Skeletal muscle tissue (tissue), 4 donors: Measurements from ENCODE around the gene ZDBF2. TPM values are rescaled to one million over a fixed set of nuclear protein-coding genes. Genes with fewer than 3 reads are reported as not detected.
"Not testable (repeated sequence)": the region's sequence is repeated elsewhere in the genome, so short reads cannot be mapped to it uniquely, and the experiment has no call there.

Source experiments
- H3K27ac ChIP-seq: one replicate; pipeline ENCODE4 v1.7.0; 2013; ENCODE audit warnings: mild to moderate bottlenecking, low read depth, low read length, inconsistent platforms
- H3K27me3 ChIP-seq, 3 donors: one replicate each; pipeline ENCODE4 v1.7.0; 2013; ENCODE audit warnings: low read length in 3 of 3; ENCODE audit not compliant: control insufficient read depth in 3 of 3, insufficient read depth in 3 of 3
- H3K36me3 ChIP-seq, 3 donors: one replicate each; pipeline ENCODE4 v1.7.0; 2013; ENCODE audit warnings: low read length in 3 of 3; ENCODE audit not compliant: control insufficient read depth in 3 of 3, insufficient read depth in 3 of 3
- H3K4me1 ChIP-seq, 3 donors: one replicate each; pipeline ENCODE4 v1.7.0; 2013; ENCODE audit warnings: low read length in 3 of 3, mild to moderate bottlenecking in 3 of 3; ENCODE audit not compliant: control insufficient read depth in 3 of 3, insufficient read depth in 3 of 3
- H3K4me3 ChIP-seq, 3 donors: one replicate each; pipeline ENCODE4 v1.7.0; 2013; ENCODE audit warnings: low read length in 3 of 3
- H3K9ac ChIP-seq, 3 donors: one replicate each; pipeline ENCODE4 v1.7.0; 2013; ENCODE audit warnings: low read length in 3 of 3, mild to moderate bottlenecking in 3 of 3, moderate library complexity in 2 of 3, low read depth in 1 of 3
- H3K9me3 ChIP-seq, 3 donors: one replicate each; pipeline ENCODE4 v1.7.0; 2013; ENCODE audit warnings: low read length in 3 of 3; ENCODE audit not compliant: control insufficient read depth in 3 of 3
- total RNA-seq: library from RNA; depleted of rRNA; stranded (reverse); fragments of >200 nt; gene quantifications from one replicate; pipeline ENCODE4 v1.2.3, GENCODE V29; 2014
- donor health status: Osteomylitis.

The ZDBF2 gene
- 12.0 TPM for total RNA-seq

DNA sequence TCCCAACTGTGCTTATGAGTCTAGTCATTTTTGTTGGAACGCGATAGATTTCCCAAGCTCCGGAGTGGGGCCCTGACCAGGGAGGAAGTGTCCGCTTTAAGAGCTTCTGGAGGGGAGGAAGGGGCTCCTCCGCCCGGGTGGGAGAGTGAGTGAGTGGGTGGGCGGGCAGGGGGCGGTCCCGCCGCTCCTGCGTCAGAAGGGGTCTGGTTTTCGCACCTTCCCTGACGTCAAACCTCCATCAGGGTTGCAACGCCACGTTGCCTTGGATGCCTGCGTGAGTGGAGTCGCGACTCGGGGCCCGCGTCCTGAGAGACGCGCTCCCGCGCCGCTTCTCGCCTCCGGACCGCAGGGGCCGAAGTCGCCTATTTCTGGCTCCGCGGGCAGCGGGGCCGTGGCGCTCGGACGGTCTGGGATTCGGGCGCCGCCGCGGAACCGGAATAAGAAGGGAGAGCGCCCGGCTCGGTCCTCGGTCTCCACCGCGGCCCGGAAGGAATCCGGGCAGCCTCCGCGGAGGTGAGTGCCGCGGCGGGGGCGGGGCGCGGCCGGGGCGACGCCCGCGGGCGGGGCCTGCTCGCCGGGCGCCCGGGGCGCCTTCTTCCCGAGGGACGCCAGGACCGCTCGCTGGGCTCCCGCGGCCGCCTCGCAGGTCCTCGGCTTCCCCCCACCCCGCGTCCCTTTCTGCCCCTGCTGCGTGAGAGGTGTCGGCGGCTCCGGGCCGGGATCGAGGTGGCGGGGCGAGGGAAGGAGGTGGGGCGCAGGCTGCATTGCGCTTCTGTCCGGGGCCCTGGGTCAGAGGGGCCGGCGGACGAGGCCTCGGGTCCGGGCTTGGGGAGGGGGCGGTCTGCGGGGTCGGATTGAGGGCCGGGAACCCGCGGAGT is at the start of gene ZDBF2:
ZDBF2 (plus strand) TSS at position 230 of the 878 bp plus-strand sequence. CDS start 7,187 bp downstream, outside the sequence.
- H3K36me3 ChIP-seq = no peaks in the 10 kb centered on the region
- peaks cover 14 to 33% (median 24%) of the 10 kb centered on the region in 3 donors for H3K27me3 ChIP-seq
- H3K9ac ChIP-seq = peak within 1 kb of the TSS; percentile 66 to 85 (median 79)
- H3K27ac ChIP-seq = peak within 1 kb of the TSS; percentile 64
- peak within 1 kb of the TSS; percentile 65 to 74 (median 66) for H3K4me3 ChIP-seq
- H3K4me1 ChIP-seq = no peaks in the 10 kb centered on the region
- H3K9me3 ChIP-seq = no peaks in the 10 kb centered on the region

DNA sequence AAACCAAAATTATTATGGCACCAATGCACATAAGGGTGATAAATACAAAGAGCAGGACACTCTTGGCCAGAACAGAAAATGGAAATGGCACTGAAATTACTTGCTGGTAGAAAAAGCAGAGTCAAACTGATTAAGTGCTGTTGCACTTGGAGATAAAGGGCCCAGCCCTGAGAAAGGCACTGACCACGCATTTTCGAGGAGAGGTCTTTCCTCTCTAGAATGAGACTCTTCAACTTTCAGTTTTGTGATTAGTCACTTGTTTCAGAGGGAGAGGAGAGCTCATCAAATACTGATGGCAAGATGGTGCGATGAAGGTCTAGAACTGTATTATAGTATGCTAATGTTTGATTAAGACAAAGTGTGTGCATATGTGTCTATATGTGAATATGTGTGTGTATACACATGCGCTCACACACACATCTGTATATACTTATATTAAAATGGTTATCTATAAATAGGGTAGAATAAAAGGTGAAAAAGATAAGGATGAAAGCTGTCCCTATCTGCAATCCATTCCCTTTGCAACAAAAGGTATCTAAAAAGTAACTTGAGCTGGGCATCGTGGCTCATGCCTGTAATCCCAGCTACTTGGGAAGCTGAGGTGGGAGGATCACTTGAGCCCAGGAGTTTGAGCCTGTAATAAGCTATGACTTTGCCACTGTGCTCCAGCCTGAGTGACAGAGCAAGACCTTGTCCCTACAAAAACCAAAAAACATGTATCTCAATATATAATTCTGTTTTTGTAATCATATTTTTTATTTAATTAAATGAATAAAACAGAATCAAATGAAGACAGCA is 48.8 kb upstream of the ZDBF2 start:
- H3K27me3 ChIP-seq = no peaks in the 10 kb centered on the region
- no peaks in the 10 kb centered on the region for H3K36me3 ChIP-seq
- H3K4me3 ChIP-seq = no peak overlapping the region
- H3K27ac ChIP-seq = no peak overlapping the region
- no peak overlapping the region for H3K9ac ChIP-seq
- H3K4me1 ChIP-seq = no peaks in the 10 kb centered on the region
- no peaks in the 10 kb centered on the region for H3K9me3 ChIP-seq

DNA sequence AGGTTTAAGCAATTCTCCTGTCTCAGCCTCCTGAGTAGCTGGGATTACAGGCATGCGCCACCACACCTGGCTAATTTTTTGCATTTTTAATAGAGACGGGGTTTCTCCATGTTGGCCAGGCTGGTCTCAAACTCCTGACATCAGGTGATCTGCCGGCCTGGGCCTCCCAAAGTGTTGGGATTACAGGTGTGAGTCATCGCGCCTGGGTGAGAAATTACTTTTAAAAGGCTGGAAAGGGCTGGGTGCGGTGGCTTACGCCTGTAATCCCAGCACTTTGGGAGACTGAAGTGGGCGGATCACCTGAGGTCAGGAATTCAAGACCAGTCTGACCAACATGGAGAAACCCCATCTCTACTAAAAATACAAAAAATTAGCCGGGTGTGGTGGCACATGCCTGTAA is 45.8 kb upstream of the ZDBF2 start:
- not testable (repeated sequence) for H3K36me3 ChIP-seq, H3K9ac ChIP-seq, H3K27me3 ChIP-seq, H3K4me1 ChIP-seq, H3K4me3 ChIP-seq, H3K27ac ChIP-seq, H3K9me3 ChIP-seq

DNA sequence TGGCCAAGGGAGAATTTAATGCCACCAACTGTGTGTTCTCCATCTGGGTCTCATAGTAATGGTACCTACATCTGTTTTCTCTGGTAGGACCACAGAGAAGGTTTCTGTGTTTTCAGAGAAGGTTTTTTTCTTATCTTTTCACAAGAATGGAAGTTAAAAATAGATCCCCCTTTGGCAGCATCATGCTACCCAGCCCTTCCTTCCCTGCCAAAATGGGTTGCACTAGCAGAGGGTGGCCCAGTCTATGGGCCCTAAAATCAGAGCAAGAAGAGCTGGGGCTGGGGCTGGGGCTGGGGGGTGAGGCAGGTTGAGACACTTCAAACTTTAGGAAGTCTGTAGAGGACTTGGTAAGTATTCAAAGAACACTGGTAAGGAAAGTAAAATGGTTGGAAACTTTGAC is 44.8 kb upstream of the ZDBF2 start:
- H3K27me3 ChIP-seq = no peaks in the 10 kb centered on the region
- H3K9me3 ChIP-seq = no peaks in the 10 kb centered on the region
- no peak overlapping the region for H3K4me3 ChIP-seq
- no peak overlapping the region for H3K9ac ChIP-seq
- no peaks in the 10 kb centered on the region for H3K36me3 ChIP-seq
- H3K4me1 ChIP-seq = no peaks in the 10 kb centered on the region
- no peak overlapping the region for H3K27ac ChIP-seq

DNA sequence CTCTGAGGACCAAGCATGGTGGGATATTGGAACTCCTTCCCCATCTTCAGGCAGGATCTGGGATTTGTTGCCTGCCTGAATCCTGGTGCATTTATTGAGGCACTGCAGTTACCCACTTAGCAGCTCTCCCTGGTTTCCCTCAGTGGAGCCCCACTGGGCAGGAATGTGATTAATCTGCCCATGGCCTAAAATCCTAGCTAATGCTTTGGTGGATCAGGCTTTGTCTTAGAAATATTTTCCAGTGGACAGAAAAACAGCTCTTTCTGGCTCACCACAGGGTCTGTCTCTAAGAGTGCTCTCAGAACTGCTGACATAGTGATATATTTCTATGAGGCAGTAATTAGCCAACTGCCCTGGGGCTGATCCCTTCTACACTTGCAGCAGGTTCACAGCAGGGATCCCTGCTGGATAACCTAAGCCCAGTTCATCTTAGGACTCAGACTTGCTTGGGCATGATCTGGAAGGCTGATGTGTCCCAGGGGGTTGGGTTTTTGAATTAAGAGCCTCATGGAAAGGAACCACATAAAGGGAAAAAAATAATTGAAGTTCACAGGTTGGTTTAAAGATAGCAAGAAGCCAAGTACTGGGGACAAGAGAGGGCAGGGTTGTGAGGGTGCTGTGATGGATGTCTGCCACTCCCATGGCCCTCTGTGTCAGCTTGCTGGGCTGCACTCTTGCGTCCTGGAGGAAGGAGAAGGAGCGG is 44.3 kb upstream of the ZDBF2 start:
- no peak overlapping the region for H3K27ac ChIP-seq
- no peaks in the 10 kb centered on the region for H3K36me3 ChIP-seq
- H3K9me3 ChIP-seq = no peaks in the 10 kb centered on the region
- H3K27me3 ChIP-seq = no peaks in the 10 kb centered on the region
- no peak overlapping the region for H3K9ac ChIP-seq
- no peaks in the 10 kb centered on the region for H3K4me1 ChIP-seq
- H3K4me3 ChIP-seq = no peak overlapping the region

DNA sequence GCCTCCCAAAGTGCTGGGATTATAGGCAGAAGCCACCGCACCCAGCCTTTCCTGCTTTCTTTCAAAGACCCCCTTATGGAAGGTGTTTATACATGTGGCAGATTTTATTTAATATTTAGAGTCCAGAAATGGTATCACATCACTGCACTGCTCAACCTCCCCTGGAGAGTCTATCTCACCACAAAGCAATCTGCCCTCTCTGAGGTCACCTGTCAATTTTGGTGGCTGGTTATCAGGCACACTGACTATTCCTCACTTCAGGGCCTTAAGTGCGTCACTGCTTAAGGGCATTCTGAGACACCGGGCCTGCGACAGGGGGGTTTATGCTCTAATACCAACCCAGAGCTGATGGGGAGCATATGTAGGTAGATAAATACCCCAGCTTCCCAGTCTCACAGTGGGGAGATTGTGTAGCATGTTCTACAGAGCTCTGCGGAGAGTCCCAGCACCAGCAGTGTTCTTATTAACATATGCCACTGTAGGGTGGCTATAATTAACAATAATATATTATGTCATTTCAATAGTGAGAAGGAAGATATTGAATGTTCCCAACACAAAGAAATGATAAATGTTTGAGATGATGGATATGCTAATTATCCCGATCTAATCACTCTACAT is 42.7 kb upstream of the ZDBF2 start:
- no peaks in the 10 kb centered on the region for H3K27me3 ChIP-seq
- H3K9ac ChIP-seq = no peak overlapping the region
- no peak overlapping the region for H3K4me3 ChIP-seq
- H3K27ac ChIP-seq = no peak overlapping the region
- H3K9me3 ChIP-seq = no peaks in the 10 kb centered on the region
- no peaks in the 10 kb centered on the region for H3K36me3 ChIP-seq
- H3K4me1 ChIP-seq = no peaks in the 10 kb centered on the region

DNA sequence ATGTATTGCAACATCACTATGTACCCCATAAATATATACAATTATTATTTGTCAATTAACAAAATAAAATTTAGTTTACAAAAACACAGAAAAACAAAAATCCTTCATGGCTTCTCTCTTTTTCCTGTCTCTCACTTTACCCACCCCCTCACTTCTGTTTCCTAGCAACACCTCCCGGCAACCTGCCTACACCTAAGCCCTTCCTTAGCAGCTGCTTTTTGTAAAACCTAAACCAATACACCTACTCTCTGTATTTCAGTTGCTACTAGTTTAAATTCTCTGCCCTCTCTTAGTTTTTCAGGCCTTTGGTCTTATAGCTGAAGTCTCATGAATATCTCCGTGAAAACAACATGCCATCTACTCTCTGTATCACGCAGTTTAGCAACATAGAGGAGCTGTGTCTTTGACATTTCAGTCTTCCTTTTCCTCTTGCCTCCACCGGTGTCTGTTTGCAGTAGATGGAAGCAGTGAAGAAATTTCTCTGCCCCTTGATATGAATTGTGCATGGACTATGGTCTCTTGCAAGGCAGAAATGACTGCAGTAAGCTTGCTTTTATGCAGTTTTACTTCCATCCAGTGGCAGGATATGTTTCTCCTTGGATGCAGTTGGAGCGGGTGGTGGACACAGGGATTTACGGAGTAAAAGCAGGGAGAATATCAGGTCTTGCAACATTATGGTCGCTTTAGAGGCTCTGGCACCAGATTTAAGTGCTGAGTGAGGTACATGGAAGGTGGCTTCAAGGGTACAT is 42.0 kb upstream of the ZDBF2 start:
- Histone ChIP-seq H3K27me3 (no peaks in the 10 kb centered on the region), H3K9me3 (no peaks in the 10 kb centered on the region), H3K4me1 (no peaks in the 10 kb centered on the region), H3K9ac (no peak overlapping the region), H3K27ac (no peak overlapping the region), H3K36me3 (no peaks in the 10 kb centered on the region), H3K4me3 (no peak overlapping the region)

DNA sequence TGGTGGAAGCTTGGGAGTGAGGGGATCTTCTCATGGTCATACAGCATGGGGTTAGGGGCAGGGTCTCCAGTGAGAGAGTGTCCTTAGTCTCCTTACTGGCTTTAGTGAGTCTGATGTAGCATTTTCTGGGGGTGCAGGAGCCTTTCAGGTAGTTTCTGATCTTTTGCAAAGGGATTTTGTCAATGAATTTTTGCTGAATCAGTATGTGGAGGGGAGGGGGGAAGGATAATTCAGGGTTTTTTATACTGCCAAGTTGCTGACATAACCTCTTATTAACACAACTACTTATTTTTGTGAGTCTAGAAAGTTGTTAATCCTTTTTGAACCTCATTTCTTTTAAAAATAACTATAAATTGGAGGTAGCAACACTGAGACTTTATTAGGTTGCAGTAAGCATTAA is 35.3 kb upstream of the ZDBF2 start:
- H3K9me3 ChIP-seq = no peaks in the 10 kb centered on the region
- no peak overlapping the region for H3K27ac ChIP-seq
- H3K9ac ChIP-seq = no peak overlapping the region
- no peaks in the 10 kb centered on the region for H3K27me3 ChIP-seq
- no peak overlapping the region for H3K4me3 ChIP-seq
- H3K4me1 ChIP-seq = no peaks in the 10 kb centered on the region
- H3K36me3 ChIP-seq = no peaks in the 10 kb centered on the region

DNA sequence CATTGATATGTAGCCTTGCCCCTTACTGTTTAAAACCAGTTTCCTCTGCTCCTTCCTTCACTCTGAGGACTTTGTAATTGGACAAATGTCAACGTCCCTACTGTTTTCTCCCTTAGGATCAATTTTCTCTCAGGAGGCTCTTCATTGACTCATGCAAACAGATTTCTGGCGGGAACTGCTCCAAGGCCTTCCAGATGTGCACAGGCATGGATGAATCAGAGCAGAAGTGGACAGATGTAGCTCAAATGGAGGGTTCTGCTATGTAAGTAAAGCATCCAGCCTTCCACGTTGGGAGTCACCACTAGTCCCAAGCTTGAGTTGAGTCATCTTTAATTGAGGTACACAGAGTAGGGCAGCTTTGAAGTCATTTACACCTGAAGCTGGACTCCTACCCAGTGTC is 34.1 kb upstream of the ZDBF2 start:
- H3K9ac ChIP-seq = no peak overlapping the region
- H3K27ac ChIP-seq = no peak overlapping the region
- no peak overlapping the region for H3K4me3 ChIP-seq
- no peaks in the 10 kb centered on the region for H3K36me3 ChIP-seq
- H3K9me3 ChIP-seq = no peaks in the 10 kb centered on the region
- H3K27me3 ChIP-seq = no peaks in the 10 kb centered on the region
- no peaks in the 10 kb centered on the region for H3K4me1 ChIP-seq
